Keratinocyte (primary cell): ENCODE measurements around the gene NCBP3. TPM values are rescaled to one million over a fixed set of nuclear protein-coding genes. Genes with fewer than 3 reads are reported as not detected.

Source experiments
- DNase-seq: peaks from one replicate; pipeline ENCODE4 v3.0.0-alpha.2; 2011; ENCODE audit warnings: low read depth, missing footprints, low spot score
- FAIRE-seq: peaks from 2 replicates; lab custom pipeline; 2011; peaks lifted over from hg19 to GRCh38; lab: Jason Lieb, UNC
- H2AFZ ChIP-seq: 2 replicates; pipeline ENCODE4 v1.6.0; 2012; ENCODE audit warnings: low read length, control low read depth, inconsistent platforms; ENCODE audit not compliant: control insufficient read depth
- H3K27ac ChIP-seq: 2 replicates; pipeline ENCODE4 v1.5.1; 2011; ENCODE audit warnings: low read length; ENCODE audit not compliant: control insufficient read depth, insufficient read depth
- H3K27me3 ChIP-seq: 3 replicates; pipeline ENCODE4 v1.6.0; 2011; ENCODE audit warnings: low read length; ENCODE audit not compliant: control insufficient read depth, insufficient read depth; ENCODE audit errors: extremely low read depth
- H3K36me3 ChIP-seq, 2 experiments: 2 replicates in 1 of 2; 3 replicates in 1 of 2; pipeline ENCODE4 v1.5.1; 2011; ENCODE audit warnings: low read length in 2 of 2, mild to moderate bottlenecking in 1 of 2; ENCODE audit not compliant: control insufficient read depth in 2 of 2, insufficient read depth in 2 of 2; ENCODE audit errors: extremely low read depth in 1 of 2
- H3K4me1 ChIP-seq: 3 replicates; pipeline ENCODE4 v1.5.1; 2011; ENCODE audit warnings: low read length; ENCODE audit not compliant: control insufficient read depth, insufficient read depth; ENCODE audit errors: extremely low read depth
- H3K4me2 ChIP-seq: 3 replicates; pipeline ENCODE4 v1.6.0; 2011; ENCODE audit warnings: low read depth, low read length; ENCODE audit not compliant: control insufficient read depth, insufficient read depth; ENCODE audit errors: extremely low read depth
- H3K4me3 ChIP-seq, 3 experiments: fragments of 200-600 bp in 1 of 3; sonication (generic) in 1 of 3; 2 replicates in 2 of 3; 3 replicates in 1 of 3; pipeline ENCODE4 v1.5.1; 2011 to 2016; ENCODE audit warnings: low read length in 3 of 3, mild to moderate bottlenecking in 3 of 3, control low read depth in 2 of 3, inconsistent platforms in 1 of 3, low read depth in 1 of 3, mixed read lengths in 1 of 3, mixed run types in 1 of 3, moderate library complexity in 1 of 3; ENCODE audit not compliant: control insufficient read depth in 2 of 3, insufficient read depth in 2 of 3; ENCODE audit errors: extremely low read depth in 1 of 3
- H3K79me2 ChIP-seq: 2 replicates; pipeline ENCODE4 v1.6.0; 2012; ENCODE audit warnings: low read length; ENCODE audit not compliant: control insufficient read depth, insufficient read depth
- H3K9ac ChIP-seq: 3 replicates; pipeline ENCODE4 v1.6.0; 2011; ENCODE audit warnings: low read length; ENCODE audit not compliant: control insufficient read depth, insufficient read depth; ENCODE audit errors: extremely low read depth
- H3K9me1 ChIP-seq: 3 replicates; pipeline ENCODE4 v1.6.0; 2011; ENCODE audit warnings: low read length; ENCODE audit not compliant: control insufficient read depth, insufficient read depth; ENCODE audit errors: extremely low read depth
- H3K9me3 ChIP-seq: 2 replicates; pipeline ENCODE4 v1.5.1; 2012; ENCODE audit warnings: low read depth, low read length; ENCODE audit not compliant: control insufficient read depth
- H4K20me1 ChIP-seq: 3 replicates; pipeline ENCODE4 v1.6.0; 2011; ENCODE audit warnings: low read length; ENCODE audit not compliant: control insufficient read depth, insufficient read depth; ENCODE audit errors: extremely low read depth
- EZH2 ChIP-seq: IDR thresholded peaks from one replicate; pipeline ENCODE4 v1.6.1; 2012; ENCODE audit warnings: inconsistent platforms, mild to moderate bottlenecking, low read length, moderate library complexity
- dilution Hi-C: fragments of 300-500 bp; cut with MboI; formaldehyde crosslinking; loops from one replicate; pipeline ENCODE4 v1.7.0; 2020; ENCODE audit warnings: low sequenced_read_pairs; ENCODE audit not compliant: extremely low pct_ligation_motif_present
- polyA plus RNA-seq, 5 experiments: library from polyadenylated mRNA; depleted of rRNA in 3 of 5; stranded (reverse) in 3 of 5; stranded (forward) in 1 of 5; unstranded in 1 of 5; fragments of >200 nt; gene quantifications; 1 replicate in 1 of 5; 2 replicates in 3 of 5; 3 replicates in 1 of 5; pipeline versions ENCODE4 v1.2.1 to v1.2.3, GENCODE V29; 2011 to 2012; ENCODE audit warnings: missing spikeins in 2 of 5, low read depth in 1 of 5, low replicate concordance in 1 of 5
- TF ChIP-seq, protein P1 (sequence below), 3 experiments: IDR thresholded peaks in 1 of 3; conservative IDR thresholded peaks in 1 of 3; optimal IDR thresholded peaks in 1 of 3; 2 replicates in 2 of 3; 3 replicates in 1 of 3; pipeline versions ENCODE3 to v1.5.1; 2011; ENCODE audit warnings: low read length in 3 of 3, mild to moderate bottlenecking in 3 of 3, moderate library complexity in 2 of 3, control low read depth in 1 of 3, inconsistent platforms in 1 of 3; ENCODE audit not compliant: insufficient read depth in 2 of 3; ENCODE audit errors: extremely low read depth in 1 of 3

The NCBP3 gene
- polyA plus RNA-seq, 1 donor (not counting 4 experiments of a cell fraction or from before 2014, with no cell fraction given), result 22.1 TPM

DNA sequence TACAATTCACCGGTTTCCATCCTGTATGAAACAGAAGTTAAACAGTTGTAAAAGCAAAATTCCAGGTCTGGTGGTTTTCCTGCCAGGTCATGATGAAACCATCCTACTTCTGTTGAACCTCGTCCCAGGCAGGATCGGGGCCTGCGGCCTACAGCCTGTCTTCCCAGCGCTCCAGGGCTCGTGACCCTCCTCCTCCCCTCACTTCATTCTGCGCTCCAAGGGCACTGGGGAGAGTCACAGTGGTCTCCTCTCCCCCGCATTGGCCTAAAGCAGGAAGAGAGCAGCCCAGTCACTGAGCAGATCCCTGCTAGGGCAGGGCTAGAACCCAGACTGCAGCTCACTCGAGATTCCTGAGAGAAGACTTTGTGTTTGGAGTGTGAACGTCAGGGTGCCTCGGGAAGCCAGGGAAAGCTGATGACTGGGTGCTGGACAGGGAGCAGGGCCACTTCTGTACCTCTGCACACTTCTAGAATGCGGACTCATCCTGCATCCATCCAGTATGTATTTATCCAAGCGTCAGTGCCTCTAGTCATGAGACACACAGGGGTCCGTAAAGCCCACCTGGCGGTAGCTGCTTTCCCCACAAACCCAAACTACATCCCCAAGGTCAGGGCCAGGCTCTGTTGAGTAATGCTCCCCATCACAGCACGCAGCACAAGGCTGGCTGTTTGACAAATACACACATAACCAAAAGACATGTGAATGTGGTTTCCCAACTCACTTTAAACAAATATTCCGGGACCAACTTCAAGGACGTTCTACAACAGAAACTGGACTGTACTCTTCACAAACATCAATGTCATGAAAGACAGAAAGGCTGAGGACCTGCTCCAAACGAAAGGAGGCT is 43.4 kb downstream of the NCBP3 start:
- H2AFZ ChIP-seq, result no peak overlapping the region
- no peaks in the 10 kb centered on the region for H4K20me1 ChIP-seq
- no peaks in the 10 kb centered on the region for H3K27me3 ChIP-seq
- H3K36me3 ChIP-seq, result peaks cover 3 to 10% of the 10 kb centered on the region in 2 experiments
- no peak overlapping the region for H3K4me2 ChIP-seq
- H3K4me3 ChIP-seq, result no peak overlapping the region
- DNase-seq (no peak), FAIRE-seq (no peak)
- peaks cover 11% of the 10 kb centered on the region for H3K4me1 ChIP-seq
- no peak overlapping the region for H3K27ac ChIP-seq
- H3K79me2 ChIP-seq, result no peaks in the 10 kb centered on the region
- H3K9me1 ChIP-seq, result no peaks in the 10 kb centered on the region
- H3K9ac ChIP-seq, result no peak overlapping the region
- TF ChIP-seq EZH2, result no peak
- TF ChIP-seq, protein P1, sequence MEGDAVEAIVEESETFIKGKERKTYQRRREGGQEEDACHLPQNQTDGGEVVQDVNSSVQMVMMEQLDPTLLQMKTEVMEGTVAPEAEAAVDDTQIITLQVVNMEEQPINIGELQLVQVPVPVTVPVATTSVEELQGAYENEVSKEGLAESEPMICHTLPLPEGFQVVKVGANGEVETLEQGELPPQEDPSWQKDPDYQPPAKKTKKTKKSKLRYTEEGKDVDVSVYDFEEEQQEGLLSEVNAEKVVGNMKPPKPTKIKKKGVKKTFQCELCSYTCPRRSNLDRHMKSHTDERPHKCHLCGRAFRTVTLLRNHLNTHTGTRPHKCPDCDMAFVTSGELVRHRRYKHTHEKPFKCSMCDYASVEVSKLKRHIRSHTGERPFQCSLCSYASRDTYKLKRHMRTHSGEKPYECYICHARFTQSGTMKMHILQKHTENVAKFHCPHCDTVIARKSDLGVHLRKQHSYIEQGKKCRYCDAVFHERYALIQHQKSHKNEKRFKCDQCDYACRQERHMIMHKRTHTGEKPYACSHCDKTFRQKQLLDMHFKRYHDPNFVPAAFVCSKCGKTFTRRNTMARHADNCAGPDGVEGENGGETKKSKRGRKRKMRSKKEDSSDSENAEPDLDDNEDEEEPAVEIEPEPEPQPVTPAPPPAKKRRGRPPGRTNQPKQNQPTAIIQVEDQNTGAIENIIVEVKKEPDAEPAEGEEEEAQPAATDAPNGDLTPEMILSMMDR (optimal IDR thresholded peaks at IDR 0.05 in 1 of 3, IDR thresholded peaks at IDR 0.05 in 1 of 3, conservative IDR thresholded peaks at IDR 0.05 in 1 of 3; ENCODE audit: extremely low read depth in 1 of 3, insufficient read depth in 2 of 3, low read length in 3 of 3), result no peak
- no peaks in the 10 kb centered on the region for H3K9me3 ChIP-seq
- dilution Hi-C loops, result no loop called here

GRCh38 chr17:3801792-3802191 is 44.3 kb downstream of the NCBP3 start:
- Histone ChIP-seq H3K9ac (no peak overlapping the region), H3K27ac (no peak overlapping the region)

More at GRCh38 chr17:3801792-3802191, 44.3 kb downstream of the NCBP3 start:
- Histone ChIP-seq H3K4me3 (no peak overlapping the region), H4K20me1 (no peaks in the 10 kb centered on the region), H3K36me3 (peaks cover under 1 to 3% of the 10 kb centered on the region in 2 experiments), H3K9me1 (no peaks in the 10 kb centered on the region), H3K4me1 (peaks cover 9% of the 10 kb centered on the region), H2AFZ (no peak overlapping the region), H3K27me3 (no peaks in the 10 kb centered on the region), H3K4me2 (no peak overlapping the region), H3K79me2 (no peaks in the 10 kb centered on the region), H3K9me3 (no peaks in the 10 kb centered on the region)
- no peak for FAIRE-seq
- DNase-seq, result no peak
- dilution Hi-C loops, result no loop called here
- TF ChIP-seq, protein P1 (optimal IDR thresholded peaks at IDR 0.05 in 1 of 3, IDR thresholded peaks at IDR 0.05 in 1 of 3, conservative IDR thresholded peaks at IDR 0.05 in 1 of 3; ENCODE audit: extremely low read depth in 1 of 3, insufficient read depth in 2 of 3, low read length in 3 of 3), result no peak
- TF ChIP-seq EZH2, result no peak
